GM04504 (cell line): ENCODE results near the gene ECSIT.
"Not testable (repeated sequence)": the region's sequence is repeated elsewhere in the genome, so short reads cannot be mapped to it uniquely, and the experiment has no call there.

Source experiments
- DNase-seq: peaks from one replicate; pipeline ENCODE4 v3.0.0-alpha.2; 2012; ENCODE audit warnings: low read depth

The ECSIT gene

GRCh38 chr19:11475861-11476260 lies 53.1 kb downstream of the ECSIT start:
- no peak for DNase-seq

GRCh38 chr19:11475343-11475742 lies 53.6 kb downstream of the ECSIT start:
- not testable (repeated sequence) for DNase-seq

GRCh38 chr19:11473725-11474124 lies 55.2 kb downstream of the ECSIT start:
- no peak for DNase-seq

GRCh38 chr19:11468266-11468845 lies 60.6 kb downstream of the ECSIT start:
- DNase-seq = not testable (repeated sequence)

GRCh38 chr19:11465600-11465999 lies 63.3 kb downstream of the ECSIT start:
- no peak for DNase-seq

DNA sequence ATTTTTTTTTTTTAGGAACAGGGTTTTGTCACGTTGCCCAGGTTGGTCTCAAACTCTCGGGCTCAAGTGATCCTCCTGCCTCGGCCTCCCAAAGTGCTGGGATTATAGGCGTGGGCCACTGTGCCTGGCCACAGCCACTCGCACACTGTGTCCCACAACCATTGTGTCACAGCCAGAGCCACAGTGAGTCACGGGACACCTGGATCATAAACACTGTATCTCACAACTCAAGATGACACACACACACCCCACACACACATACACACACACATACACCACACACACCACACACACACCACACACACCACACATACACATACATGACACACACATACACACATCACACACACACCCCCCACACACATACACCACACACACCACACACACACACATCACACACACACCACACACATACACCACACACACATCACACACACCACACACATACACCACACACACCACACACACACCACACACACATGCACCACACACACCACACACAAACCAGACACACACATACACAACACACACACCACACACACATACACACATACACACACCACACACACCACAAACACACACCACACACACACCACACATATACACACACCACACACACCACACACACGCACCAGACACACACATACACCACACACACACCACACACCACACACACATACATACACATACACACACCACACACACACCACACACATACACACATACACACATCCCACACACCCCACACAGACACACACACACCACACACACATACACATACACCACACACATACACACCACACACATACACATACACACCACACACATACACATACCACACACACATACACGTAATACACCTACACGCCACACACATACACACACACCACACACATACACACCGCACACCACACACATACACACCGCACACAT lies 64.3 kb downstream of the ECSIT start:
- no peak for DNase-seq

DNA sequence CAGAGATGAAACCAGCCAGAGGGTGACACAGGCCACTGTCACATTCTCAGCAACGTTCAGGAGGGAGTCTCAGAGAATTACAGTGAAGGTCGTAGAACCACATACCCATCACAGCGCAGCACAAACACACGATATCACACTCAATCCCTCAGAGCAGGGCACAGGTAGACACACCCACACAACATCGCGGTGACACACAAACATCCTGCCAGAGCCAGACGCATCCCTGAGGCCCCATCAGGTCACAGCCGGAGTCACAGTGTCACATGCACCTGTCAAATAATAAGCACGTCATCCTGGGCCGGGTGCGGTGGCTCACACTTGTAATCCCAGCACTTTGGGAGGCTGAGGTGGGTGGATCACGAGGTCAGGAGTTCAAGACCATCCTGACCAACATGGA lies 65.5 kb downstream of the ECSIT start:
- DNase-seq = no peak

DNA sequence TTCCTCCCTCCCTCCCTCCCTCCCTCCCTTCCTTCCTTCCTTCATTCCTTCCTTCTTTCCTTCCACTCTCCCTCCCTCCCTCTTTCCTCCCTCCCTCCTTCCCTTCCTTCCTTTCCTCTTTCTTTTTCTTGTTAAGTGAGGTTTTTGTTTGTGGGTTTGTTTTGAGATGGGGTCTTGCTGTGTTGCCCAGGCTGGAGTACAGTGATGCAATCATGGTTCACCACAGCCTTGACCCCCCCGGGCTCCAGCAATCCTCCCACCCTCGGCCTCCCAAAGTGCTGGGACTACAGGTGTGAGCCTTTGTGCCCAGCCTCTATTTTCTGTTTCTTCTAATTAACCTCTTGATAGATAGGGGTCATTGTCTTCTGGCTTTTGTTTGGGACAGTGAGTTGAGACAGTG lies 67.5 kb downstream of the ECSIT start:
- DNase-seq = no peak

DNA sequence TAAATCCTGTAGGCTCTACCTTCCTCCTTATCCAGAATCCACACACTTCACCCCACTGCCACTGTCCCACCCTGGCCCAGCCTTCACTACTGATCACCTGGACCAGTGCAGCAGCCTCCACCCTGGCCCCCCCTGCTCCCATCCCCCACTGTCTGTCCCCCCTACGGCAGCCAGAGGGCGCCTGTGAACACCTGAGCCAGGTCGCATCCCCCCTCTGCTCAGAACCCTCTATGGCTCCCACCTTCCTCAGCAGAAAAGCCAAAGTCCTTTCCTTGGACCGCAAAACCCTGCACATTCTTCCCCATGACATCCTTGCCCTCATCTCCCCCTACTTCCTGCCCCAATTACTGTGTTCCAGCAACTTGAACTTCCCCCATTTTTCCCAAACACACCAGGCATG lies 68.7 kb downstream of the ECSIT start:
- no peak for DNase-seq

DNA sequence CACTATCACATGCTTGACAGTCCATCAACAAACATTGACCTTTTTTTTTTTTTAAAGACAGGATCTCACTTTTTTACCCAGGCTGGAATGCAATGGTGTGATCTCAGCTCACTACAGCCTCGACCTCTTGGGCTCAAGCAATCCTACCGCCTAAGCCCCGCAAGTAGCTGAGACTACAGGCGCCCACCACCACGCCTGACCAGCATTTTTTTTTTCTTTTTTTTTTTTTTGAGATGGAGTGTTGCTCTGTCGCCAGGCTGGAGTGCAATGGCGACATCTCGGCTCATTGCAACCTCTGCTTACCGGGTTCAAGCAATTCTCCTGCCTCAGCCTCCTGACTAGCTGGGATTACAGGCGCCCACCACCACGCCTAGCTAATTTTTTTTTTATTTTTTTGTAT lies 70.0 kb downstream of the ECSIT start:
- not testable (repeated sequence) for DNase-seq

DNA sequence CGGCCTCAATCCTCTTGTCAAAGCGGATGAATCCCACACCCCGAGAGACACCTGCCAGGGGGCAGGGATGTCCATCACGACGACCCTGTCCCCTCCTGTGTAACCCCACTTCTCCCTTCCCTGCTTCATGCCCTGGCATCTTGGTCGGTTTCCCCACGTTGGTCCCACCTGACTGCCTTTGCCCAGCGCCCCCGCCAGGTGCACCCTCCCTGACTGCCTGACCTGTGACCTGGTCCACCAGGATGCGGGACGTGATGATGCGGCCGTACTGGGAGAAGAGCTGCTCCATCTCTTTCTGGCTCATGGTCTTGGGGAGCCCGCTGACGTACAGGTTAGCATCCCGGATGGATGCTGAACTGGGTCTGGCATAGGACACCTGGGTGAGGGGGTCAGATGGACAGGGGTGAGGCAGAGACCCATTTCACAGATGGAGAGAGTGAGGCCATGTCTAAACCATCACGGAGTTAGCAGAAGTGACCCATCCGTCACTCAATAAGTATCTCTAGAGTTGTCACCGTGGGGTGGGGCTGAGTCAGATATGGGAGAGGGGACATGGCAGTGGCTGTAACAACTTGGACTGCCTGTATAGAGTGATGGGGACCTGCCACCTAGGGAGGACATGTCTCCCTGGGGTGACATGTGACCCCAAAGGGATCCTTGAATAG lies 70.6 kb downstream of the ECSIT start:
- DNase-seq = no peak

DNA sequence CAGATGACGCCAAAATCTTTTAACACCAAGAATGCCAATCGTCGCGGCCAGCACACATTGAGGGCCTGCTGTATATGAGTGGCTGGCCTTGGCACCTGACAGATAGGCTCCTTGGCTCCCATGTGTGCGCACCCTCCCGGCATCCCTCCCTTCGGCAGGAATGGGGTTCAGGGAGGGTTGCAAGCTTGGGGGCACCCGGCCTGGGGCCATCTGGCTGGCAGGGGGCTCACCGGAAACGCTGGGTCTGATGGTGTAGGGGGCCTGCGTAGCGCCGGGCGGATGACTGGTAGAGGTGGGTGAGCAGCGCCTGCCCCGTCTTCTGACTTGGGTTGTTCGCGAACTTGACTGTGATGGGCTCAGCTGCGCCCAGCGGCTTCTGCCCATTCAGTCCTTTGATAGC lies 71.1 kb downstream of the ECSIT start:
- no peak for DNase-seq

DNA sequence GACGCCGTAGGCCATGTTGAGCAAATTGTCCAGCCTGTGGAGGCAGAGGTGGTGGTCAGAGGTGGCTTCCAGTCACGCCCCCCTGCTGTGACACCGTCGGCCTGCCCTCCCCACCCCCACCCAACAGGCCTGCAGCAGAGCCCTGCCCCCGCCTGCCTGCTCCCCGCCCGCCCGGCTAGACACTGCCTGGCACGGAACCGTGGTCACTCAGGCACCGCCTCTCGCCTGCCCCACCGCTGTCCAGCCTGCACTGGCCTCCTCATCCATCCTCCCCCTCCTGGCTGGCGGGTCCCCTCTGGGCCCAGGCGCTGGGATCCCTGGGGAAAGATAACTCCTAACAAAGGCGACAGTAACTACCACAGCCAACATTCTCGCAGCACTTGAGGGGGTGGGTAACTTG lies 71.8 kb downstream of the ECSIT start:
- no peak for DNase-seq

- DNase-seq = no peak
Measured at GRCh38 chr19:11456659-11457058, 72.3 kb downstream of the ECSIT start.
